Trophoblast cell (in vitro differentiated cells and primary cell): Measurements from ENCODE around the gene MS4A8.
A peak's percentile ranks its signal among the peaks of the same experiment; 100 is the strongest.
"Not testable (repeated sequence)": the region's sequence is repeated elsewhere in the genome, so short reads cannot be mapped to it uniquely, and the experiment has no call there.

Source experiments
- DNase-seq, 2 donors: peaks; one replicate each; pipeline ENCODE4 v3.0.0-alpha.2; 2016
- H2AFZ ChIP-seq: 2 replicates; pipeline ENCODE4 v1.6.1; 2013; ENCODE audit warnings: low read length, moderate library complexity, mild to moderate bottlenecking; ENCODE audit not compliant: insufficient read depth, poor library complexity
- H2AK5ac ChIP-seq: 2 replicates; pipeline ENCODE4 v1.6.1; 2013; ENCODE audit warnings: mild to moderate bottlenecking, low read length
- H2BK120ac ChIP-seq: 2 replicates; pipeline ENCODE4 v1.6.1; 2013; ENCODE audit warnings: low read length, mild to moderate bottlenecking, moderate library complexity; ENCODE audit not compliant: insufficient read depth, poor library complexity
- H2BK12ac ChIP-seq: 2 replicates; pipeline ENCODE4 v1.6.1; 2013; ENCODE audit warnings: mild to moderate bottlenecking, low read length, moderate library complexity
- H2BK5ac ChIP-seq: 2 replicates; pipeline ENCODE4 v1.6.1; 2013; ENCODE audit warnings: low read length, low read depth, moderate library complexity, mild to moderate bottlenecking; ENCODE audit not compliant: poor library complexity
- H3K14ac ChIP-seq: 2 replicates; pipeline ENCODE4 v1.6.1; 2013; ENCODE audit warnings: mild to moderate bottlenecking, low read length
- H3K18ac ChIP-seq: 2 replicates; pipeline ENCODE4 v1.6.1; 2013; ENCODE audit warnings: mild to moderate bottlenecking, low read length
- H3K23ac ChIP-seq: 2 replicates; pipeline ENCODE4 v1.6.1; 2013; ENCODE audit warnings: low read length
- H3K27ac ChIP-seq: 2 replicates; pipeline ENCODE4 v1.5.1; 2013; ENCODE audit warnings: low read depth, mild to moderate bottlenecking, inconsistent platforms, low read length, moderate library complexity
- H3K27me3 ChIP-seq: 2 replicates; pipeline ENCODE4 v1.6.1; 2013; ENCODE audit warnings: inconsistent platforms, mild to moderate bottlenecking, low read length, moderate library complexity; ENCODE audit not compliant: insufficient read depth
- H3K36me3 ChIP-seq, 2 experiments: 1 replicate in 1 of 2; 2 replicates in 1 of 2; pipeline ENCODE4 v1.6.1; 2013; ENCODE audit warnings: low read length in 2 of 2, mild to moderate bottlenecking in 2 of 2, moderate library complexity in 1 of 2; ENCODE audit not compliant: insufficient read depth in 2 of 2, control insufficient read depth in 1 of 2
- H3K4ac ChIP-seq: 2 replicates; pipeline ENCODE4 v1.6.1; 2013; ENCODE audit warnings: low read depth, mild to moderate bottlenecking, low read length, moderate library complexity
- H3K4me1 ChIP-seq, 2 experiments: 1 replicate in 1 of 2; 2 replicates in 1 of 2; pipeline ENCODE4 v1.6.1; 2013; ENCODE audit warnings: low read length in 2 of 2, mild to moderate bottlenecking in 2 of 2, moderate library complexity in 1 of 2; ENCODE audit not compliant: insufficient read depth in 2 of 2, control insufficient read depth in 1 of 2
- H3K4me2 ChIP-seq: 2 replicates; pipeline ENCODE4 v1.6.1; 2013; ENCODE audit warnings: inconsistent platforms, mild to moderate bottlenecking, low read length, moderate library complexity
- H3K4me3 ChIP-seq: 2 replicates; pipeline ENCODE4 v1.5.1; 2013; ENCODE audit warnings: mild to moderate bottlenecking, low read depth, low read length, inconsistent platforms
- H3K79me1 ChIP-seq: one replicate; pipeline ENCODE4 v1.6.1; 2013; ENCODE audit warnings: low read length
- H3K79me2 ChIP-seq: 2 replicates; pipeline ENCODE4 v1.6.1; 2013; ENCODE audit warnings: low read length, mild to moderate bottlenecking; ENCODE audit not compliant: control insufficient read depth, insufficient read depth, poor library complexity
- H3K9ac ChIP-seq: 2 replicates; pipeline ENCODE4 v1.6.1; 2013; ENCODE audit warnings: mild to moderate bottlenecking, low read length
- H3K9me3 ChIP-seq: 2 replicates; pipeline ENCODE4 v1.6.1; 2013; ENCODE audit warnings: low read depth, mild to moderate bottlenecking, control low read depth, inconsistent platforms, low read length; ENCODE audit not compliant: insufficient read depth
- H4K12ac ChIP-seq: 2 replicates; pipeline ENCODE4 v1.6.1; 2013; ENCODE audit warnings: low read depth, mild to moderate bottlenecking, low read length, moderate library complexity
- H4K8ac ChIP-seq: 2 replicates; pipeline ENCODE4 v1.6.1; 2013; ENCODE audit warnings: low read depth, mild to moderate bottlenecking, low read length, moderate library complexity
- H4K91ac ChIP-seq: one replicate; pipeline ENCODE4 v1.6.1; 2013; ENCODE audit warnings: low read depth, mild to moderate bottlenecking, low read length, moderate library complexity
- WGBS: extraction: QIAGEN DNeasy Blood & Tissue Kit; methylation state at CpG from one replicate; pipeline ENCODE4 v1.1.7; 2013; ENCODE audit warnings: missing lambda C conversion rate; ENCODE audit not compliant: insufficient read length, insufficient coverage; ENCODE audit errors: extremely low coverage; 5-methylcytosine and 5-hydroxymethylcytosine counted together

The MS4A8 gene

GRCh38 chr11:60759438-60760225 lies 60.2 kb downstream of the MS4A8 start:
- H3K4ac ChIP-seq, H3K36me3 ChIP-seq, H3K79me2 ChIP-seq, H3K23ac ChIP-seq, H3K9ac ChIP-seq, H3K18ac ChIP-seq, H2AFZ ChIP-seq, H4K91ac ChIP-seq, H3K27ac ChIP-seq, H4K12ac ChIP-seq, H2BK5ac ChIP-seq, H4K8ac ChIP-seq, H3K4me2 ChIP-seq, H3K9me3 ChIP-seq, H2BK120ac ChIP-seq, H3K14ac ChIP-seq, H2AK5ac ChIP-seq, H3K79me1 ChIP-seq, H3K27me3 ChIP-seq, H2BK12ac ChIP-seq, H3K4me1 ChIP-seq, H3K4me3 ChIP-seq: not testable (repeated sequence)
- no CpG with 5 or more reads among the region's 22 CpGs for WGBS
- DNase-seq: peak; percentile 53 to 68

- Histone ChIP-seq H3K79me2 (no peaks in the 10 kb centered on the region), H3K36me3 (no peaks in the 10 kb centered on the region), H2AK5ac (no peak overlapping the region)
These were observed 62.2 kb downstream of the MS4A8 start for GRCh38 chr11:60761436-60762190.

GRCh38 chr11:60762851-60763691 lies 63.7 kb downstream of the MS4A8 start:
- H3K27me3 ChIP-seq: no peaks in the 10 kb centered on the region
- no peak overlapping the region for H4K8ac ChIP-seq
- H3K23ac ChIP-seq: no peak overlapping the region
- no peak overlapping the region for H2BK12ac ChIP-seq
- WGBS: no CpG with 5 or more reads among the region's 11 CpGs
- H3K18ac ChIP-seq: no peak overlapping the region
- no peaks in the 10 kb centered on the region for H3K79me2 ChIP-seq
- no peak overlapping the region for H3K4ac ChIP-seq
- H3K14ac ChIP-seq: no peak overlapping the region
- no peak overlapping the region for H3K4me2 ChIP-seq
- H3K9me3 ChIP-seq: no peaks in the 10 kb centered on the region
- no peak overlapping the region for H2AK5ac ChIP-seq
- no peak overlapping the region for H2AFZ ChIP-seq
- no peak overlapping the region for H3K27ac ChIP-seq
- H3K4me1 ChIP-seq: peaks cover 2 to 4% of the 10 kb centered on the region in 2 experiments
- no peak overlapping the region for H3K9ac ChIP-seq
- DNase-seq: peak in 1 of 2 donors; percentile 46
- no peaks in the 10 kb centered on the region for H3K36me3 ChIP-seq
- no peak overlapping the region for H4K12ac ChIP-seq
- H2BK120ac ChIP-seq: no peak overlapping the region
- no peak overlapping the region for H2BK5ac ChIP-seq
- peak overlapping the region; percentile 32 for H4K91ac ChIP-seq
- no peak overlapping the region for H3K4me3 ChIP-seq
- peaks cover 3% of the 10 kb centered on the region for H3K79me1 ChIP-seq

More at GRCh38 chr11:60761436-60762190, 62.2 kb downstream of the MS4A8 start:
- no peak overlapping the region for H2BK5ac ChIP-seq
- H3K9ac ChIP-seq: no peak overlapping the region
- H3K9me3 ChIP-seq: no peaks in the 10 kb centered on the region
- peaks cover 2 to 4% of the 10 kb centered on the region in 2 experiments for H3K4me1 ChIP-seq
- no peak overlapping the region for H3K4me3 ChIP-seq
- no CpG with 5 or more reads among the region's 4 CpGs for WGBS
- H2AFZ ChIP-seq: no peak overlapping the region
- H4K8ac ChIP-seq: no peak overlapping the region
- no peak overlapping the region for H3K27ac ChIP-seq
- no peak overlapping the region for H3K14ac ChIP-seq
- H4K91ac ChIP-seq: no peak overlapping the region
- H4K12ac ChIP-seq: no peak overlapping the region
- peaks cover 1% of the 10 kb centered on the region for H3K79me1 ChIP-seq
- no peak overlapping the region for H3K4ac ChIP-seq
- no peak overlapping the region for H2BK120ac ChIP-seq
- no peak overlapping the region for H2BK12ac ChIP-seq
- no peak overlapping the region for H3K23ac ChIP-seq
- H3K4me2 ChIP-seq: no peak overlapping the region
- no peaks in the 10 kb centered on the region for H3K27me3 ChIP-seq
- no peak for DNase-seq
- no peak overlapping the region for H3K18ac ChIP-seq

GRCh38 chr11:60763692-60764369 lies 64.4 kb downstream of the MS4A8 start:
- no peak overlapping the region for H2BK12ac ChIP-seq
- H4K12ac ChIP-seq: no peak overlapping the region
- H3K4me1 ChIP-seq: peaks cover 2 to 4% of the 10 kb centered on the region in 2 experiments
- H3K4me2 ChIP-seq: no peak overlapping the region
- peaks cover 3% of the 10 kb centered on the region for H3K79me1 ChIP-seq
- H3K9me3 ChIP-seq: no peaks in the 10 kb centered on the region
- H3K27me3 ChIP-seq: no peaks in the 10 kb centered on the region
- H2BK5ac ChIP-seq: no peak overlapping the region
- H3K36me3 ChIP-seq: no peaks in the 10 kb centered on the region
- H3K9ac ChIP-seq: no peak overlapping the region
- no CpG with 5 or more reads among the region's 11 CpGs for WGBS
- H3K79me2 ChIP-seq: no peaks in the 10 kb centered on the region
- no peak overlapping the region for H3K27ac ChIP-seq
- no peak overlapping the region for H3K4ac ChIP-seq
- peak; percentile 56 to 81 for DNase-seq
- H4K91ac ChIP-seq: peak overlapping the region; percentile 32
- no peak overlapping the region for H2AFZ ChIP-seq
- no peak overlapping the region for H3K23ac ChIP-seq
- H3K4me3 ChIP-seq: no peak overlapping the region
- H2AK5ac ChIP-seq: no peak overlapping the region
- H2BK120ac ChIP-seq: peak overlapping the region; percentile 37
- H3K18ac ChIP-seq: no peak overlapping the region
- no peak overlapping the region for H3K14ac ChIP-seq
- H4K8ac ChIP-seq: no peak overlapping the region
